CD8-positive, alpha-beta memory T cell (primary cell): ENCODE data around the gene KRTCAP2. TPM values are rescaled to one million over a fixed set of nuclear protein-coding genes. Genes with fewer than 3 reads are reported as not detected.
"Not testable (repeated sequence)": the region's sequence is repeated elsewhere in the genome, so short reads cannot be mapped to it uniquely, and the experiment has no call there.

Source experiments
- CTCF ChIA-PET: fragments of 350-600 bp; sonication (Branson Sonifier 250); formaldehyde crosslinking; loops from one replicate; lab custom pipeline; 2021; ENCODE audit warnings: antibody characterized with exemption; lab: Charles Lee
- POLR2A ChIA-PET: fragments of 350-600 bp; sonication (Branson Sonifier 250); formaldehyde crosslinking; loops from one replicate; lab custom pipeline; 2021; ENCODE audit warnings: antibody characterized with exemption; lab: Charles Lee
- DNase-seq, 5 donors: peaks; one replicate each; pipeline versions ENCODE4 v3.0.0 to v3.0.0-alpha.2; 2020 to 2022; ENCODE audit warnings: mixed read lengths in 1 of 5
- H3K27ac ChIP-seq: one replicate; pipeline ENCODE4 v1.7.0; 2013; ENCODE audit warnings: low read depth, mild to moderate bottlenecking, low read length, moderate library complexity
- H3K27me3 ChIP-seq: 2 replicates; pipeline ENCODE4 v1.7.0; 2013; ENCODE audit warnings: low read length, mild to moderate bottlenecking; ENCODE audit not compliant: insufficient read depth, poor library complexity, severe bottlenecking
- H3K36me3 ChIP-seq: 2 replicates; pipeline ENCODE4 v1.7.0; 2013; ENCODE audit warnings: mild to moderate bottlenecking, low read length, moderate library complexity; ENCODE audit not compliant: insufficient read depth
- H3K4me1 ChIP-seq: 2 replicates; pipeline ENCODE4 v1.7.0; 2013; ENCODE audit warnings: mild to moderate bottlenecking, low read length, moderate library complexity; ENCODE audit not compliant: insufficient read depth
- H3K4me3 ChIP-seq: 2 replicates; pipeline ENCODE4 v1.7.0; 2013; ENCODE audit warnings: mild to moderate bottlenecking, low read length
- H3K9me3 ChIP-seq: 2 replicates; pipeline ENCODE4 v1.7.0; 2013; ENCODE audit warnings: mild to moderate bottlenecking, low read length
- H3K27ac Mint-ChIP-seq, 8 donors: one replicate each; pipeline ENCODE4 v1.8.0; 2020 to 2021; ENCODE audit warnings: mixed read lengths in 8 of 8, mild to moderate bottlenecking in 6 of 8, inconsistent platforms in 3 of 8, moderate library complexity in 3 of 8
- H3K27me3 Mint-ChIP-seq, 2 donors: one replicate each; pipeline ENCODE4 v1.8.0; 2020 to 2021; ENCODE audit warnings: mixed read lengths in 2 of 2, mild to moderate bottlenecking in 1 of 2, moderate library complexity in 1 of 2
- H3K36me3 Mint-ChIP-seq, 3 donors: one replicate each; pipeline ENCODE4 v1.8.0; 2020 to 2021; ENCODE audit warnings: mixed read lengths in 3 of 3, inconsistent platforms in 1 of 3, mild to moderate bottlenecking in 1 of 3
- H3K4me1 Mint-ChIP-seq, 3 donors: one replicate each; pipeline ENCODE4 v1.8.0; 2020 to 2021; ENCODE audit warnings: mixed read lengths in 3 of 3, inconsistent platforms in 1 of 3, mild to moderate bottlenecking in 1 of 3
- H3K4me3 Mint-ChIP-seq, 7 donors: one replicate each; pipeline ENCODE4 v1.8.0; 2020 to 2021; ENCODE audit warnings: mixed read lengths in 7 of 7, mild to moderate bottlenecking in 6 of 7, moderate library complexity in 4 of 7, inconsistent platforms in 2 of 7
- H3K9me3 Mint-ChIP-seq, 5 donors: one replicate each; pipeline ENCODE4 v1.8.0; 2020 to 2022; ENCODE audit warnings: mixed read lengths in 5 of 5, mild to moderate bottlenecking in 3 of 5, moderate library complexity in 2 of 5, inconsistent platforms in 1 of 5
- polyA plus RNA-seq: library from polyadenylated mRNA; unstranded; fragments of 300-500 nt; fragmentation: Illumina TruSeq; gene quantifications from one replicate; pipeline ENCODE4 v1.2.3, GENCODE V29; 2021
- total RNA-seq, 2 experiments: library from RNA; stranded (reverse); gene quantifications; one replicate each; pipeline ENCODE4 v1.2.3, GENCODE V29; 2021

The KRTCAP2 gene
- 100 to 1,000 TPM; 181 to 207 TPM for total RNA-seq
- polyA plus RNA-seq: 576 TPM

DNA sequence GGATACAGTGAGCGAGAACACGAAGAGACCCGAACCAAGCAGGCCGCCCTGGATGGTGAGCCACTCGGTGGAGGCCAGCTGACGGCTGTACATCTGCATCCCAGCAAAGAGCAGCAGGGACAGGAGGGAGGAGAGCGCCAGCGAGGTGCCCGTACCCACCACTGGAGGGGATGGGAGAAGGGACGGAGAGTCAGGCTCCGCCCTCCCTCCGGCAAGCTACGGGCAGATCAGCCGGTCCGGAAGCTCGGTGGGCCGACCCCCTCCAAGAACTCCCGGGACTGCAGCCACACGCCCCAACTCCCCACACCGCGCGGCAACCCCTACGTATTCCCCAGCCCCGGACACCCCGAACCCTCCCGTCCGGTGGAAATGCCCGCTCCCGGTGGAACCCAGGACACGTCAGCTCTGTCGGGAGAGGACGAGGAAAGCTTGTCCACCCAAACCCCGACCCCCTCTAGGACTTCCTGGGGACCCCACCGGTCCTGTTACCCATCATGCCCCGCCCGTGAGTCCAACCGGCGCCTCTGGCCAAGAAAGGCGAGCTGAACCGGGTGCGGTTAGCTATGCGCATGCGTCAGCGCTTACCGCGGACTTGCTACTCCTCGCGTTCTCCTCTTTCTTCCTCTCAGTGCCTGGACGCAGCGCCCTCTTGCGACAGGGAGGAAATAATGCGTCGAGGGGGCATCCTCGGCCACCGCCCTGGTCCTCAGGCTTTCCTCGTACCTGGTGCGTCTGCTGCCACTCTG lies at the start of gene KRTCAP2:
KRTCAP2 (minus strand) TSS at position 573 of the 746 bp plus-strand sequence; CDS start at position 493, 80 bp downstream.
- Histone ChIP-seq H3K27me3 (no peaks in the 10 kb centered on the region), H3K36me3 (peaks cover 27% of the 10 kb centered on the region), H3K4me3 (peak within 1 kb of the TSS; percentile 97), H3K4me1 (peaks cover 41% of the 10 kb centered on the region), H3K27ac (peak within 1 kb of the TSS; percentile 94), H3K9me3 (no peaks in the 10 kb centered on the region)
- H3K4me1 Mint-ChIP-seq: peaks cover 28 to 64% (median 40%) of the 10 kb centered on the region in 3 donors
- DNase-seq: peak; percentile 91 to 97 (median 92)
- H3K4me3 Mint-ChIP-seq: peak within 1 kb of the TSS; percentile 86 to 100 (median 98)
- CTCF ChIA-PET: interaction anchor here (0.6 to 10.7 kb wide), 54 partner anchors 9 to 1226 kb away, joined by 3 to 177 read pairs (median 4); partner anchors contain the start of genes ADAM15, DENND4B, DPM3 and EFNA3
- POLR2A ChIA-PET: interaction anchor here (0.7 to 1.3 kb wide), 8 partner anchors 21 to 217 kb away, joined by 3 to 13 read pairs (median 4); partner anchors contain the start of genes FLAD1 and PBXIP1
- H3K27me3 Mint-ChIP-seq: peaks cover 0 to 2% of the 10 kb centered on the region in 2 donors
- peak within 1 kb of the TSS; percentile 79 to 100 (median 98) for H3K27ac Mint-ChIP-seq
- no peaks in the 10 kb centered on the region for H3K9me3 Mint-ChIP-seq
- peaks cover 0 to 47% (median 7%) of the 10 kb centered on the region in 3 donors for H3K36me3 Mint-ChIP-seq

DNA sequence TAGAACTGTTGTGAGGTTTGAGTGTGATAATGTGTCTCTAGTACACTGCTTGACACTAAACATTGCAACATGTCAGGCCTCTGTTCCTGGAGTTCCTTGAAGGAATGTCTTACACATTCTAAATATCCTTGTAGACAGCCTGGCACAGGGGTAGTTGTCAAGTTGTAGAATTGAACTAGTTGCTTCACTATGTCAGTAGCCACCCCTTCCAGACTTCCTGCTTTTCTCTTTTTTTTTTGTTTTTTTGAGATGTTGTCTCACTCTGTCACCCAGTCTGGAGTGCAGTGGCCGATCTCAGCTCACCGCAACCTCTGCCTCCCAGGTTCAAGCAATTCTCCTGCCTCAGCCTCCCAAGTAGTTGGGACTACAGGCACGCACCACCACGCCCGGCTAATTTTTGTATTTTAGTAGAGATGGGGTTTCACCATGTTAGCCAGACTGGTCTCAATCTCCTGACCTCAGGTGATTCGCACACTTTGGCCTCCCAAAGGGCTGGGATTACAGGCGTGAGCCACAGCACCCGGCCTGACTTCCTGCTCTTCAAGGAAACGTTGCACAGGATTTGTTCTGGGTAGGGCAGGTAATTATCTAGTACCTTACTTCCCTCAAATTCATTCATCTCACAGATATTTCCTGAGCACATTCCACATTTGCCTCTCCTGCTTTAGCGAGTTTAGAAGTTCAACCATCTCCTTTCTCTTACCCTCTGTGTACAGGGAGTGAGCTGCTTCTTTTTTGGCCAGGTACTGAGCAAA lies 47.3 kb upstream of the KRTCAP2 start:
- DNase-seq, H3K4me3 Mint-ChIP-seq, POLR2A ChIA-PET, CTCF ChIA-PET, H3K27me3 ChIP-seq, H3K36me3 ChIP-seq, H3K27ac ChIP-seq, H3K4me3 ChIP-seq, H3K27me3 Mint-ChIP-seq, H3K4me1 ChIP-seq, H3K36me3 Mint-ChIP-seq, H3K9me3 ChIP-seq, H3K9me3 Mint-ChIP-seq: not testable (repeated sequence)
- H3K27ac Mint-ChIP-seq: peak overlapping the region in 1 of 8 donors; percentile 87
- H3K4me1 Mint-ChIP-seq: peaks cover 12 to 16% (median 15%) of the 10 kb centered on the region in 3 donors

- Histone ChIP-seq H3K9me3 (no peaks in the 10 kb centered on the region), H3K27ac (no peak overlapping the region), H3K27me3 (no peaks in the 10 kb centered on the region), H3K4me1 (peaks cover 5% of the 10 kb centered on the region), H3K36me3 (no peaks in the 10 kb centered on the region), H3K4me3 (no peak overlapping the region)
- H3K4me1 Mint-ChIP-seq: peaks cover 18 to 22% (median 21%) of the 10 kb centered on the region in 3 donors
- H3K27me3 Mint-ChIP-seq: no peaks in the 10 kb centered on the region
- POLR2A ChIA-PET: no interaction called here
- peaks cover 0 to 6% (median 2%) of the 10 kb centered on the region in 3 donors for H3K36me3 Mint-ChIP-seq
- no peak for DNase-seq
- peak overlapping the region in 2 of 7 donors; percentile 26 to 39 for H3K4me3 Mint-ChIP-seq
- no peaks in the 10 kb centered on the region for H3K9me3 Mint-ChIP-seq
- H3K27ac Mint-ChIP-seq: peak overlapping the region in 7 of 8 donors; percentile 32 to 87 (median 38)
- CTCF ChIA-PET: interaction anchor here (1.5 kb wide), 1 partner anchor 12 kb away, joined by 5 read pairs; no protein-coding TSS in a partner anchor
Observed at GRCh38 chr1:155219592-155220031, 46.5 kb upstream of the KRTCAP2 start.

- no peak for DNase-seq
- Mint-ChIP-seq H3K27ac (peak overlapping the region; percentile 32 to 87 (median 48)), H3K27me3 (no peaks in the 10 kb centered on the region), H3K9me3 (no peaks in the 10 kb centered on the region), H3K4me1 (peaks cover 18 to 22% (median 21%) of the 10 kb centered on the region in 3 donors), H3K4me3 (peak overlapping the region in 2 of 7 donors; percentile 26 to 39), H3K36me3 (peaks cover 0 to 6% (median 2%) of the 10 kb centered on the region in 3 donors)
- Histone ChIP-seq H3K27me3 (no peaks in the 10 kb centered on the region), H3K9me3 (no peaks in the 10 kb centered on the region), H3K4me3 (no peak overlapping the region), H3K4me1 (peaks cover 5% of the 10 kb centered on the region), H3K36me3 (no peaks in the 10 kb centered on the region), H3K27ac (no peak overlapping the region)
- CTCF ChIA-PET: interaction anchor here (1.2 to 1.5 kb wide), 2 partner anchors 8 to 12 kb away, joined by 3 to 5 read pairs; no protein-coding TSS in a partner anchor
- POLR2A ChIA-PET: no interaction called here
Observed at GRCh38 chr1:155218854-155219591, 45.9 kb upstream of the KRTCAP2 start.

GRCh38 chr1:155214702-155215101 lies 41.6 kb upstream of the KRTCAP2 start:
- DNase-seq: peak in 1 of 5 donors; percentile 48
- H3K27me3 ChIP-seq, H3K27ac ChIP-seq, H3K27me3 Mint-ChIP-seq, H3K9me3 ChIP-seq, H3K9me3 Mint-ChIP-seq, H3K4me3 Mint-ChIP-seq, POLR2A ChIA-PET, H3K36me3 ChIP-seq, H3K4me3 ChIP-seq, H3K4me1 ChIP-seq: not testable (repeated sequence)
- Mint-ChIP-seq H3K36me3 (peaks cover 2 to 24% (median 4%) of the 10 kb centered on the region in 3 donors), H3K27ac (peak overlapping the region in 6 of 8 donors; percentile 42 to 95 (median 80)), H3K4me1 (peaks cover 15 to 22% (median 21%) of the 10 kb centered on the region in 3 donors)
- CTCF ChIA-PET: interaction anchor here (1.3 kb wide), 1 partner anchor 8 kb away, joined by 5 read pairs; no protein-coding TSS in a partner anchor

GRCh38 chr1:155212051-155212440 lies 38.9 kb upstream of the KRTCAP2 start:
- H3K27me3 ChIP-seq, H3K27ac ChIP-seq, H3K9me3 Mint-ChIP-seq, H3K4me3 ChIP-seq, H3K4me3 Mint-ChIP-seq, H3K36me3 ChIP-seq, H3K9me3 ChIP-seq, CTCF ChIA-PET, POLR2A ChIA-PET, H3K27ac Mint-ChIP-seq, H3K27me3 Mint-ChIP-seq: not testable (repeated sequence)
- H3K36me3 Mint-ChIP-seq: peaks cover 2 to 24% (median 4%) of the 10 kb centered on the region in 3 donors
- DNase-seq: peak in 1 of 5 donors; percentile 22
- peaks cover 21% of the 10 kb centered on the region for H3K4me1 ChIP-seq
- H3K4me1 Mint-ChIP-seq: peaks cover 21 to 29% (median 27%) of the 10 kb centered on the region in 3 donors

- peak in 1 of 5 donors; percentile 34 for DNase-seq
- H3K9me3 Mint-ChIP-seq, CTCF ChIA-PET, H3K27me3 ChIP-seq, H3K36me3 ChIP-seq, POLR2A ChIA-PET, H3K27me3 Mint-ChIP-seq, H3K4me3 ChIP-seq, H3K9me3 ChIP-seq, H3K27ac ChIP-seq: not testable (repeated sequence)
- H3K4me3 Mint-ChIP-seq: peak overlapping the region in 3 of 7 donors; percentile 23 to 92 (median 39)
- H3K4me1 Mint-ChIP-seq: peaks cover 24 to 34% (median 32%) of the 10 kb centered on the region in 3 donors
- peaks cover 23% of the 10 kb centered on the region for H3K4me1 ChIP-seq
- H3K36me3 Mint-ChIP-seq: peaks cover 2 to 24% (median 4%) of the 10 kb centered on the region in 3 donors
- peak overlapping the region in 1 of 8 donors; percentile 37 for H3K27ac Mint-ChIP-seq
Observed at GRCh38 chr1:155211381-155212050, 38.4 kb upstream of the KRTCAP2 start.
